Smooth muscle cell (in vitro differentiated cells): ENCODE measurements around the gene KIF22. TPM values are rescaled to one million over a fixed set of nuclear protein-coding genes. Genes with fewer than 3 reads are reported as not detected.

Source experiments
- DNase-seq: peaks from one replicate; lab custom pipeline; 2025; ENCODE audit not compliant: unreplicated experiment; lab: John Stamatoyannopoulos, UW
- H2AFZ ChIP-seq: fragments of 200-600 bp; sonication (generic); 2 replicates; pipeline ENCODE4 v1.6.0; 2016; ENCODE audit warnings: antibody characterized with exemption, low read depth, mild to moderate bottlenecking
- H3F3A ChIP-seq: fragments of 200-600 bp; sonication (generic); 2 replicates; pipeline ENCODE4 v1.6.0; 2017; ENCODE audit warnings: antibody characterized with exemption, low read depth
- H3K27ac ChIP-seq: fragments of 200-600 bp; sonication (generic); 2 replicates; pipeline ENCODE4 v1.5.1; 2016; ENCODE audit warnings: low read depth, mild to moderate bottlenecking
- H3K27me3 ChIP-seq: fragments of 200-600 bp; sonication (generic); 2 replicates; pipeline ENCODE4 v1.6.1; 2016; ENCODE audit warnings: low read depth, mild to moderate bottlenecking
- H3K36me3 ChIP-seq: fragments of 200-600 bp; sonication (generic); 2 replicates; pipeline ENCODE4 v1.5.1; 2016; ENCODE audit warnings: low read depth
- H3K4me1 ChIP-seq: fragments of 200-600 bp; sonication (generic); 2 replicates; pipeline ENCODE4 v1.5.1; 2016; ENCODE audit warnings: low read depth
- H3K4me2 ChIP-seq: fragments of 200-600 bp; sonication (generic); 2 replicates; pipeline ENCODE4 v1.6.0; 2016; ENCODE audit warnings: mild to moderate bottlenecking
- H3K4me3 ChIP-seq: fragments of 200-600 bp; sonication (generic); 2 replicates; pipeline ENCODE4 v1.5.1; 2016; ENCODE audit warnings: mild to moderate bottlenecking
- H3K79me2 ChIP-seq: fragments of 200-600 bp; sonication (generic); 2 replicates; pipeline ENCODE4 v1.6.0; 2016; ENCODE audit warnings: low read depth, mild to moderate bottlenecking
- H3K9ac ChIP-seq: fragments of 200-600 bp; sonication (generic); 2 replicates; pipeline ENCODE4 v1.6.0; 2016; ENCODE audit warnings: low read depth
- H3K9me3 ChIP-seq: fragments of 200-600 bp; sonication (generic); replicated peaks from 2 replicates; pipeline ENCODE4 v1.5.1; 2016; ENCODE audit warnings: low read depth
- H4K20me1 ChIP-seq: fragments of 200-600 bp; sonication (generic); 2 replicates; pipeline ENCODE4 v1.6.0; 2016; ENCODE audit warnings: low read depth
- CTCF ChIP-seq: fragments of 200-600 bp; sonication (generic); IDR thresholded peaks from 2 replicates; pipeline ENCODE4 v1.5.1; 2017; ENCODE audit warnings: borderline replicate concordance, mild to moderate bottlenecking, antibody characterized with exemption; ENCODE audit not compliant: insufficient read depth, poor library complexity, severe bottlenecking
- WGBS: methylation state at CpG from one replicate; pipeline ENCODE4 v1.1.7; 2016; ENCODE audit warnings: low lambda C conversion rate; 5-methylcytosine and 5-hydroxymethylcytosine counted together
- polyA plus RNA-seq: library from polyadenylated mRNA; unstranded; fragments of >200 nt; fragmentation: Nextera tagmentation; extraction: Ambion mirVana; gene quantifications from 2 replicates; pipeline ENCODE4 v1.2.1, GENCODE V29; 2016
- total RNA-seq: library from RNA; depleted of rRNA; stranded (reverse); fragments of >200 nt; gene quantifications from 2 replicates; pipeline ENCODE4 v1.2.3, GENCODE V29; 2014

KIF22 gene
- total and polyA plus RNA-seq, 2 experiments from 2014 or later: 16.0 to 33.5 TPM

- no peak overlapping the region for H2AFZ ChIP-seq
- no peaks in the 10 kb centered on the region for H3K27me3 ChIP-seq
- H3F3A ChIP-seq: peaks cover 27% of the 10 kb centered on the region
- H4K20me1 ChIP-seq: peaks cover 6% of the 10 kb centered on the region
- WGBS: 48% methylated on average over 4 of the region's 4 CpGs
- no peak for DNase-seq
- H3K9me3 ChIP-seq: no peaks in the 10 kb centered on the region
- H3K79me2 ChIP-seq: peaks cover 55% of the 10 kb centered on the region
- peak overlapping the region; percentile 90 for H3K4me2 ChIP-seq
- H3K9ac ChIP-seq: no peak overlapping the region
- no peak for TF ChIP-seq CTCF
- peak overlapping the region; percentile 3 for H3K27ac ChIP-seq
- no peaks in the 10 kb centered on the region for H3K36me3 ChIP-seq
- H3K4me3 ChIP-seq: no peak overlapping the region
- peaks cover 39% of the 10 kb centered on the region for H3K4me1 ChIP-seq
These were observed 27.5 kb downstream of the KIF22 start for GRCh38 chr16:29818082-29818481.

GRCh38 chr16:29819506-29819905, 29.0 kb downstream of the KIF22 start:
- no peaks in the 10 kb centered on the region for H3K27me3 ChIP-seq
- peaks cover 51% of the 10 kb centered on the region for H3K79me2 ChIP-seq
- peaks cover 27% of the 10 kb centered on the region for H3F3A ChIP-seq
- no peaks in the 10 kb centered on the region for H3K36me3 ChIP-seq
- DNase-seq: no peak
- H3K4me1 ChIP-seq: peaks cover 34% of the 10 kb centered on the region
- no peak overlapping the region for H2AFZ ChIP-seq
- H3K4me3 ChIP-seq: peak overlapping the region; percentile 59
- H3K27ac ChIP-seq: peak overlapping the region; percentile 86
- TF ChIP-seq CTCF: no peak
- no peak overlapping the region for H3K9ac ChIP-seq
- 94% methylated on average over 15 of the region's 15 CpGs for WGBS
- no peak overlapping the region for H3K4me2 ChIP-seq
- no peaks in the 10 kb centered on the region for H3K9me3 ChIP-seq
- H4K20me1 ChIP-seq: peaks cover 11% of the 10 kb centered on the region

- peak within 1 kb of the TSS; percentile 59 for H3K4me3 ChIP-seq
- no peak for DNase-seq
- WGBS: 7% methylated on average over 4 of the region's 4 CpGs
- H3K79me2 ChIP-seq: peaks cover 51% of the 10 kb centered on the region
- H2AFZ ChIP-seq: no peak within 1 kb of the TSS
- peak within 1 kb of the TSS; percentile 86 for H3K27ac ChIP-seq
- no peaks in the 10 kb centered on the region for H3K9me3 ChIP-seq
- peak within 1 kb of the TSS; percentile 93 for H3K4me2 ChIP-seq
- TF ChIP-seq CTCF: no peak
- H3K9ac ChIP-seq: peak within 1 kb of the TSS; percentile 41
- H3F3A ChIP-seq: peaks cover 29% of the 10 kb centered on the region
- H3K36me3 ChIP-seq: no peaks in the 10 kb centered on the region
- peaks cover 18% of the 10 kb centered on the region for H4K20me1 ChIP-seq
- H3K27me3 ChIP-seq: no peaks in the 10 kb centered on the region
- H3K4me1 ChIP-seq: peaks cover 33% of the 10 kb centered on the region
These were observed 29.7 kb downstream of the KIF22 start, which contains the start of gene MVP for GRCh38 chr16:29820271-29820701. TSS of gene MVP (plus strand) at chr16:29820462. CDS start at chr16:29830550, 10,088 bp downstream.
